NB4 (cell line): Measurements from ENCODE around the gene UGT1A5.
"Not testable (repeated sequence)": the region's sequence is repeated elsewhere in the genome, so short reads cannot be mapped to it uniquely, and the experiment has no call there.

Source experiments
- DNase-seq: peaks from one replicate; pipeline ENCODE4 v3.0.0; 2010; ENCODE audit warnings: low read depth
- H3K4me3 ChIP-seq: one replicate; pipeline ENCODE4 v1.5.1; 2011; ENCODE audit warnings: mild to moderate bottlenecking, low read depth, low read length, moderate library complexity
- MYC ChIP-seq: IDR thresholded peaks from 2 replicates; pipeline ENCODE4 v1.6.1; 2011; ENCODE audit warnings: low read depth, low read length
- POLR2A ChIP-seq: IDR thresholded peaks from 2 replicates; pipeline ENCODE4 v1.6.1; 2011; ENCODE audit warnings: mild to moderate bottlenecking; ENCODE audit not compliant: insufficient read length; ENCODE audit errors: extremely low read depth
- TF ChIP-seq, protein P1 (sequence below): IDR thresholded peaks from one replicate; pipeline ENCODE4 v1.5.1; 2012; ENCODE audit warnings: low read depth, low read length
- TF ChIP-seq, protein P2 (sequence below): IDR thresholded peaks from 2 replicates; pipeline ENCODE4 v1.6.1; 2011; ENCODE audit warnings: low read depth, low read length

The UGT1A5 gene

DNA sequence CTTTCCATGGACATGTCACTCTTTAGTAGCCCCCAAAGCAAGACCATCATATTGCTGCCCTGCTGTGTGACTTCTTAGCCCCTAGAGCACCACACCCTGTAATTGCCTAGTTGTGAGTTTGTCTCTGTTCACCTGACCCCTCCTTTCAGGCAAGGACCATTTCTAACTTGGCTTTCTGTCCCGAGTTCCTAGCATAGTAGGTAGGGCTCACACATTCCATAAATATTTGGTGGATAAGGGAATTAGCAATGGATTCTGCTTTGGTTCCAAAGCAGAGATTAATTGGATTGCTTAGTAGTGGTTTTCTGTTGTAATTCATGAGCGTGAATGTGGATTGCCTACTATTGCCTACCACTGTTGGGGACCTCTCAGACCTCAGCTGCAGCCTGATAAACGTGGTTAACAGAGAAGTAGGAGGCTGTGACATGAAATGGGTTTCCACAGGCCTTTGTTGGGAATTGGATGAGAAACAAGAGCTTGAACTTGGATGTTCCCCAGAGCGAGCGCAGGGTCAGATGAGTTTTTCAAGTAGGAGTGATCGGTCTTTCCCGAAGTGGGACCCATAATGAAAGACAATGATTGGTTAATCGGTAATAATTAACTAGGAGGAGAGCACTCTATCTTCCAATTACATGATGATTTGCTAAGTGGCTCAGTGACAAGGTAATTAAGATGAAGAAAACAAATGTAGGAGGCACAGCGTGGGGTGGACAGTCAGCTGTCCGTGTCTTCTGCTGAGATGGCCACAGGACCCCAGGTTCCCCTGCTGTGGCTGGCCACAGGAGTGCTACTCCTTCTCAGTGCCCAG is 34.0 kb downstream of the UGT1A5 start:
- no peak overlapping the region for H3K4me3 ChIP-seq
- no peak for DNase-seq
- TF ChIP-seq, protein P1, sequence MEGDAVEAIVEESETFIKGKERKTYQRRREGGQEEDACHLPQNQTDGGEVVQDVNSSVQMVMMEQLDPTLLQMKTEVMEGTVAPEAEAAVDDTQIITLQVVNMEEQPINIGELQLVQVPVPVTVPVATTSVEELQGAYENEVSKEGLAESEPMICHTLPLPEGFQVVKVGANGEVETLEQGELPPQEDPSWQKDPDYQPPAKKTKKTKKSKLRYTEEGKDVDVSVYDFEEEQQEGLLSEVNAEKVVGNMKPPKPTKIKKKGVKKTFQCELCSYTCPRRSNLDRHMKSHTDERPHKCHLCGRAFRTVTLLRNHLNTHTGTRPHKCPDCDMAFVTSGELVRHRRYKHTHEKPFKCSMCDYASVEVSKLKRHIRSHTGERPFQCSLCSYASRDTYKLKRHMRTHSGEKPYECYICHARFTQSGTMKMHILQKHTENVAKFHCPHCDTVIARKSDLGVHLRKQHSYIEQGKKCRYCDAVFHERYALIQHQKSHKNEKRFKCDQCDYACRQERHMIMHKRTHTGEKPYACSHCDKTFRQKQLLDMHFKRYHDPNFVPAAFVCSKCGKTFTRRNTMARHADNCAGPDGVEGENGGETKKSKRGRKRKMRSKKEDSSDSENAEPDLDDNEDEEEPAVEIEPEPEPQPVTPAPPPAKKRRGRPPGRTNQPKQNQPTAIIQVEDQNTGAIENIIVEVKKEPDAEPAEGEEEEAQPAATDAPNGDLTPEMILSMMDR = no peak

DNA sequence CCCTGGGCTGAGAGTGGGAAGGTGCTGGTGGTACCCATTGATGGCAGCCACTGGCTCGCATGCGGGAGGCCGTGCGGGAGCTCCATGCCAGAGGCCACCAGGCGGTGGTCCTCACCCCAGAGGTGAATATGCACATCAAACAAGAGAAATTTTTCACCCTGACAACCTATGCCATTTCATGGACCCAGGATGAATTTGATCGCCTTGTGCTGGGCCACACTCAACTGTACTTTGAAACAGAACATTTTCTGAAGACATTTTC is 34.5 kb downstream of the UGT1A5 start:
- TF ChIP-seq, protein P2, sequence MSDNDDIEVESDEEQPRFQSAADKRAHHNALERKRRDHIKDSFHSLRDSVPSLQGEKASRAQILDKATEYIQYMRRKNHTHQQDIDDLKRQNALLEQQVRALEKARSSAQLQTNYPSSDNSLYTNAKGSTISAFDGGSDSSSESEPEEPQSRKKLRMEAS = no peak
- TF ChIP-seq POLR2A = no peak
- TF ChIP-seq MYC = no peak
- TF ChIP-seq, protein P1 = no peak
- no peak for DNase-seq
- no peak overlapping the region for H3K4me3 ChIP-seq

DNA sequence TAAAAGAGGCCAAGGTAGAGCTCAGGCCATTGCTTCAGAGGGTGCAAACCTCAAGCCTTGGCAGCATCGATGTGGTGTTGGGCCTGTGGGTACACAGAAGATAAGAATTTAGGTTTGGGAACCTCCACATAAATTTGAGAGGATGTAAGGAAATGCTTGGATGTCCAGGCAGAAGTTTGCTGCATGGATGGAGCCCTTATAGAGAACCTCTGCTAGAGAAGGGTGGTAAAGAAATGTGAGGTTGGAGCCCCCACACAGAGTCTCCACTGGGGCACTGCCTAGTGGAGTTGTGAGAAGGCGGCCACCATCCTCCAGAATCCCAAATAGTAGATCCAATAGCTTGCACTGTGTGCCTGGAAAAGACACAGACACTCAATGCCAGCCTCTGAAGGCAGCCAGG is 38.0 kb downstream of the UGT1A5 start:
- not testable (repeated sequence) for DNase-seq

DNA sequence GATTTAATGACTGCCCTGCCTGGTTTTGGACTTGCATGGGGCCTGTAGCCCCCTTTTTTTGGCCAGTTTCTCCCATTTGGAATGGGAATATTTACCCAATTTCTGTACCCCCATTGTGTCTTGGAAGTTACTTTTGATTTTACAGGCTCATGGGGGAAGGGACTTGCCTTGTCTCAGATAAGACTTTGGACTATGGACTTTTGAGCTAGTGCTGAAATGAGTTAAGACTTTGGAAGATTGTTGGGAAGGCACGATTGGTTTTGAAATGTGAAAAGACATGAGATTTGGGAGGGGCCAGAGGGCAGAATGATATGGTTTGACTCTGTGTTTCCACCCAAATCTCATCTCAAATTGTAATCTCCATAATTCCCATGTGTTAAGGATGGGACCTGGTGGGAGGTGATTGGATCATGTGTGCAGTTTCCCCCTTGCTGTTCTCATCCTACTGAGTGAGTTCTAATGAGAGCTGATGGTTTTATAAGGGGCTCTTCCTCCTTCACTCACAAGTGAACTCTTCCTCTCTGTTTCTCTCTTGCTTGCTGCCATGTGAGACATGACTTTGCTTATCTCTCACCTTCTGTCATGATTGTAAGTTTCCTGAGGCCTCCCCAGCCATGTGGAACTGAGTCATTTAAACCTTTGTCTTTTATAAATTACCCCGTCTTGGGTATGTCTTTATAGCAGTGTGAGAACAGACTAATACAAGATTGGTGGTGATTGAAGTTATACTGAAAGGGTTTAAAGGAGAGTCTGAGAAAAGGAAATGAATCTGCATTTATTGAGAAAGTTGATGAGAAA is 38.7 kb downstream of the UGT1A5 start:
- not testable (repeated sequence) for H3K4me3 ChIP-seq

More for the DNA sequence above, 38.0 kb downstream of the UGT1A5 start:
- H3K4me3 ChIP-seq = not testable (repeated sequence)

DNA sequence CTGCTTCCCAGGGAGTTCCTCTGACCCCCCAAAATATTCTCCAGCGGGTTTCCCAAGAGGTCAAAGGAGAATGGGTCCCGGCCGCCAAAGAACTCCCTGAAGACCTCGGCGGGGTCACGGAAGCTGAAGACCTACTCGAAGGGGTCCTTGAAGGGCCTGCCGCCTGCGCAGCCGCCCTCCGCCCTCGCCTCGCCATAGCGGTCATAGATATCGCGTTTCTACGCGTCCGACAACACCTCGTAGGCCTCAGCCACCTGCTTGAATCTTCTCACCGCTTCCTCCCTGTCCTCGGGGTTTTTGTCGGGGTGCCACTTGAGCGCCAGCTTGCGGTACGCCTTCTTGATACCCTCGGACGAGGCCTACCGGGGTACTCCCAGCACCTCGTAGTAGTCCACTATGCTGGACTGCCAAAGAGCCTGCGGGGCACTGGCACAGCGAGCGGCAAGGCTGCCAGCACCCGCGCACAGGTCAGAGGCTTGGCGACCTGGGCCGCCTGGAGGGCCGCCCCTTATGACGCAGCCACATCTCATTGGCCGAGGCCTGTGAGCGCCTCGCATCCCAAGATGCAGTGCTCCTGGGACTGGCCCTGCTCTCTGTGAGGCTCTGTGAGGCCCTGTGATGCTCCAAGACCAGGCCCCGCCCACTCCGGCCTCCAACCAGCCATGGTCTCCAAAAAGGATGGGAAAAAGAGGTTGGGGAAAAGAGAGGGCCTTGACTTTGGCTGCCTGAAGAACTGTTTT is 42.3 kb downstream of the UGT1A5 start:
- no peak for DNase-seq
- TF ChIP-seq, protein P1 = no peak
- TF ChIP-seq MYC = no peak
- TF ChIP-seq, protein P2 = no peak
- TF ChIP-seq POLR2A = no peak
- H3K4me3 ChIP-seq = no peak overlapping the region

More for the DNA sequence above, 38.7 kb downstream of the UGT1A5 start:
- not testable (repeated sequence) for DNase-seq

DNA sequence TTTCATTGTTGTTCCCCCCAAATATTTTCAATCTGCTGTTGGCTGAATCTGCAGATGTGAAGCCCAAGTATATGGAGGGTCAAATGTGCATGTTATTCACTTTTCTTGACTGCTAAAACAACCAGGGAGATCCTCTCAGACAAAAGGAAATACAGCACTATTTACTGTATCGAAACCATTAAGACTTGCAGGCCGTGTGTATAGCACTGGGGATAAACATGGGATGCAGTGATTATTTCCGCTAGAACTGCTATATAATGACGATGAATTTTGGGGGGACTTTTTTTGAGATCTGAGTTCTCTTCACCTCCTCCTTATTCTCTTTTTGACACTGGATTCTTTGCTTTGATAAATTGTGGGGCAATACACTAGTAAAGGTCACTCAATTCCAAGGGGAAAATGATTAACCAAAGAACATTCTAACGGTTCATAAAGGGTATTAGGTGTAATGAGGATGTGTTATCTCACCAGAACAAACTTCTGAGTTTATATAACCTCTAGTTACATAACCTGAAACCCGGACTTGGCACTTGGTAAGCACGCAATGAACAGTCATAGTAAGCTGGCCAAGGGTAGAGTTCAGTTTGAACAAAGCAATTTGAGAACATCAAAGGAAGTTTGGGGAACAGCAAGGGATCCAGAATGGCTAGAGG is 43.8 kb downstream of the UGT1A5 start:
- H3K4me3 ChIP-seq = no peak overlapping the region
- TF ChIP-seq, protein P2 = no peak
- TF ChIP-seq, protein P1 = no peak
- no peak for TF ChIP-seq POLR2A
- TF ChIP-seq MYC = no peak
- no peak for DNase-seq
